H9 (cell line): ENCODE data around the gene MYO1D. TPM values are rescaled to one million over a fixed set of nuclear protein-coding genes. Genes with fewer than 3 reads are reported as not detected.

Experiments
- DNase-seq: peaks from one replicate; pipeline ENCODE4 v3.0.0-alpha.2; 2017
- H2AFZ ChIP-seq: one replicate; pipeline ENCODE4 v1.6.1; 2013; ENCODE audit warnings: mild to moderate bottlenecking, low read length, control low read depth, moderate library complexity
- H2AK5ac ChIP-seq: 2 replicates; pipeline ENCODE4 v1.6.1; 2013; ENCODE audit warnings: low read length, control low read depth, mixed read lengths; ENCODE audit not compliant: insufficient read length
- H2BK120ac ChIP-seq: one replicate; pipeline ENCODE4 v1.6.1; 2013; ENCODE audit warnings: low read depth, mild to moderate bottlenecking, low read length, control low read depth, inconsistent platforms; ENCODE audit not compliant: poor library complexity, severe bottlenecking
- H2BK12ac ChIP-seq: 2 replicates; pipeline ENCODE4 v1.6.1; 2013; ENCODE audit warnings: low read length, control low read depth, mixed read lengths, low read depth; ENCODE audit not compliant: insufficient read length
- H2BK15ac ChIP-seq: 2 replicates; pipeline ENCODE4 v1.6.1; 2013; ENCODE audit warnings: low read depth, low read length, control low read depth
- H2BK20ac ChIP-seq: one replicate; pipeline ENCODE4 v1.6.1; 2013; ENCODE audit warnings: low read depth, mild to moderate bottlenecking, low read length, control low read depth, inconsistent platforms; ENCODE audit not compliant: poor library complexity, severe bottlenecking
- H2BK5ac ChIP-seq: 2 replicates; pipeline ENCODE4 v1.6.1; 2013; ENCODE audit warnings: low read length, control low read depth, mixed read lengths; ENCODE audit not compliant: insufficient read length
- H3K14ac ChIP-seq: 2 replicates; pipeline ENCODE4 v1.6.1; 2013; ENCODE audit warnings: low read length, control low read depth; ENCODE audit not compliant: insufficient read depth
- H3K18ac ChIP-seq: 2 replicates; pipeline ENCODE4 v1.6.1; 2013; ENCODE audit warnings: low read depth, mild to moderate bottlenecking, mixed read lengths, low read length, control low read depth; ENCODE audit not compliant: insufficient read length
- H3K23ac ChIP-seq: 2 replicates; pipeline ENCODE4 v1.6.1; 2013; ENCODE audit warnings: low read length, control low read depth, mixed read lengths, low read depth; ENCODE audit not compliant: insufficient read length
- H3K23me2 ChIP-seq: 2 replicates; pipeline ENCODE4 v1.6.1; 2013; ENCODE audit warnings: low read depth, mild to moderate bottlenecking, mixed read lengths, low read length, control low read depth; ENCODE audit not compliant: insufficient read length, poor library complexity, severe bottlenecking
- H3K27ac ChIP-seq: 2 replicates; pipeline ENCODE4 v1.5.1; 2013; ENCODE audit warnings: low read length, control low read depth, mixed read lengths, low read depth; ENCODE audit not compliant: insufficient read length
- H3K27me3 ChIP-seq: 2 replicates; pipeline ENCODE4 v1.6.1; 2013; ENCODE audit warnings: low read length, control low read depth, inconsistent platforms; ENCODE audit not compliant: insufficient read depth
- H3K4ac ChIP-seq: 2 replicates; pipeline ENCODE4 v1.6.1; 2013; ENCODE audit warnings: low read depth, mild to moderate bottlenecking, control low read depth, inconsistent platforms, low read length, moderate library complexity
- H3K4me1 ChIP-seq: 2 replicates; pipeline ENCODE4 v1.6.1; 2013; ENCODE audit warnings: low read length, control low read depth, inconsistent platforms; ENCODE audit not compliant: insufficient read depth
- H3K4me2 ChIP-seq: 2 replicates; pipeline ENCODE4 v1.6.1; 2013; ENCODE audit warnings: low read length, control low read depth, mixed read lengths; ENCODE audit not compliant: insufficient read length, insufficient read depth
- H3K56ac ChIP-seq: 2 replicates; pipeline ENCODE4 v1.6.1; 2013; ENCODE audit warnings: low read depth, mild to moderate bottlenecking, mixed read lengths, low read length, control low read depth; ENCODE audit not compliant: insufficient read length
- H3K79me1 ChIP-seq: 2 replicates; pipeline ENCODE4 v1.6.1; 2013; ENCODE audit warnings: low read depth, mild to moderate bottlenecking, moderate library complexity, low read length, control low read depth, inconsistent platforms; ENCODE audit not compliant: insufficient read depth, poor library complexity, severe bottlenecking
- H3K79me2 ChIP-seq: 2 replicates; pipeline ENCODE4 v1.6.1; 2013; ENCODE audit warnings: low read length, control low read depth, inconsistent platforms; ENCODE audit not compliant: insufficient read depth
- H3K9ac ChIP-seq: 2 replicates; pipeline ENCODE4 v1.6.1; 2013; ENCODE audit warnings: low read length, control low read depth, mixed read lengths; ENCODE audit not compliant: insufficient read length; ENCODE audit errors: extremely low read depth
- H3K9me3 ChIP-seq: one replicate; pipeline ENCODE4 v1.6.1; 2013; ENCODE audit warnings: low read depth, low read length, inconsistent platforms; ENCODE audit not compliant: control insufficient read depth
- H3T11ph ChIP-seq: one replicate; pipeline ENCODE4 v1.6.1; 2013; ENCODE audit warnings: mild to moderate bottlenecking, low read length, control low read depth, inconsistent platforms
- H4K20me1 ChIP-seq: one replicate; pipeline ENCODE4 v1.6.1; 2013; ENCODE audit not compliant: control insufficient read depth, insufficient read length, insufficient read depth
- H4K5ac ChIP-seq: 2 replicates; pipeline ENCODE4 v1.6.1; 2013; ENCODE audit warnings: low read depth, mild to moderate bottlenecking, mixed read lengths, low read length, control low read depth; ENCODE audit not compliant: insufficient read length
- H4K8ac ChIP-seq: replicated peaks from 2 replicates; pipeline ENCODE4 v1.6.1; 2013; ENCODE audit warnings: low read length, control low read depth, mixed read lengths, low read depth; ENCODE audit not compliant: insufficient read length
- H4K91ac ChIP-seq: 2 replicates; pipeline ENCODE4 v1.6.1; 2013; ENCODE audit warnings: low read depth, mild to moderate bottlenecking, moderate library complexity, mixed read lengths, low read length, control low read depth; ENCODE audit not compliant: insufficient read length
- H3K27ac Mint-ChIP-seq, 3 experiments: 2 replicates in 2 of 3; 3 replicates in 1 of 3; pipeline ENCODE4 v1.8.0; 2020 to 2021; ENCODE audit warnings: mixed read lengths in 3 of 3, mild to moderate bottlenecking in 1 of 3, moderate library complexity in 1 of 3
- H3K27me3 Mint-ChIP-seq: 2 replicates; pipeline ENCODE4 v1.8.0; 2021; ENCODE audit warnings: low read depth, mild to moderate bottlenecking, moderate library complexity, mixed read lengths
- H3K36me3 Mint-ChIP-seq, 3 experiments: 2 replicates in 2 of 3; 3 replicates in 1 of 3; pipeline ENCODE4 v1.8.0; 2020 to 2021; ENCODE audit warnings: low read depth in 3 of 3, mixed read lengths in 3 of 3; ENCODE audit not compliant: insufficient read depth in 1 of 3
- H3K4me1 Mint-ChIP-seq, 2 experiments: 2 replicates each; pipeline ENCODE4 v1.8.0; 2020; ENCODE audit warnings: mixed read lengths in 2 of 2
- H3K4me3 Mint-ChIP-seq, 2 experiments: 2 replicates in 1 of 2; 3 replicates in 1 of 2; pipeline ENCODE4 v1.8.0; 2020 to 2021; ENCODE audit warnings: mild to moderate bottlenecking in 2 of 2, mixed read lengths in 2 of 2, moderate library complexity in 1 of 2
- H3K9me3 Mint-ChIP-seq, 2 experiments: 2 replicates in 1 of 2; 3 replicates in 1 of 2; pipeline ENCODE4 v1.8.0; 2020; ENCODE audit warnings: mild to moderate bottlenecking in 2 of 2, mixed read lengths in 2 of 2, moderate library complexity in 1 of 2
- WGBS: extraction: QIAGEN DNeasy Blood & Tissue Kit; methylation state at CpG from one replicate; pipeline ENCODE4 v1.1.7; 2013; ENCODE audit warnings: missing lambda C conversion rate, low lambda C conversion rate, mixed read lengths; ENCODE audit not compliant: insufficient read length; ENCODE audit errors: extremely low coverage; 5-methylcytosine and 5-hydroxymethylcytosine counted together
- total RNA-seq: library from RNA; stranded (reverse); gene quantifications from 2 replicates; pipeline ENCODE4 v1.2.1, GENCODE V29; 2021
- TF ChIP-seq, protein P1 (sequence below): fragments of 200-600 bp; sonication (generic); conservative IDR thresholded peaks from 3 replicates; pipeline ENCODE4 v1.8.0; 2021; ENCODE audit warnings: antibody characterized with exemption, mild to moderate bottlenecking

The MYO1D gene
- total RNA-seq, 1 experiment from 2014 or later = 19.0 TPM

DNA sequence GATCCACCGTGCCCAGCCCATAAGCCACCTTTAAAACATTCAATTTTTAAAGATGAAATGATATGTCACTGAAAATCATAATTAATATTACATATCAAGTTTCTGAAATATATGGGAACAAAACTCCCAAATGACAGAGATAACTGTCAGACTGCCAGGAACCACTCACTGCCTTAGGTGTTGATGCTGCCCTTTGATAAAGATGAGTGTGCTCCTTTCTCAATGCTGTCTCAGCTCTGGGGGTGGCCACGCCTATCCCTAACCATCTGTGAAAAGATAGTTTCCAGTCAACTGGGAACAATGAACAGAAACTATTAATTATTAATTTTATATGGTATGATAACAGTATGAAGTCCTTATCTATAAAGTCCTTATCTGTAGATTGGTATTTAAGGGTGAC is 177.7 kb downstream of the MYO1D start:
- H3K4ac ChIP-seq = no peak overlapping the region
- no CpG with 5 or more reads among the region's 2 CpGs for WGBS

More for the DNA sequence above, 177.7 kb downstream of the MYO1D start:
- H3K18ac ChIP-seq = no peak overlapping the region
- H2BK12ac ChIP-seq = no peak overlapping the region
- H2BK5ac ChIP-seq = no peak overlapping the region
- DNase-seq = no peak
- Mint-ChIP-seq H3K27me3 (no peaks in the 10 kb centered on the region), H3K36me3 (peaks cover 9 to 20% (median 14%) of the 10 kb centered on the region in 3 experiments), H3K27ac (no peak overlapping the region), H3K9me3 (peaks cover 7 to 12% of the 10 kb centered on the region in 2 experiments; a peak in 2 of 5 replicates), H3K4me1 (no peaks in the 10 kb centered on the region), H3K4me3 (no peak overlapping the region)
- H2BK120ac ChIP-seq = no peak overlapping the region
- TF ChIP-seq, protein P1, sequence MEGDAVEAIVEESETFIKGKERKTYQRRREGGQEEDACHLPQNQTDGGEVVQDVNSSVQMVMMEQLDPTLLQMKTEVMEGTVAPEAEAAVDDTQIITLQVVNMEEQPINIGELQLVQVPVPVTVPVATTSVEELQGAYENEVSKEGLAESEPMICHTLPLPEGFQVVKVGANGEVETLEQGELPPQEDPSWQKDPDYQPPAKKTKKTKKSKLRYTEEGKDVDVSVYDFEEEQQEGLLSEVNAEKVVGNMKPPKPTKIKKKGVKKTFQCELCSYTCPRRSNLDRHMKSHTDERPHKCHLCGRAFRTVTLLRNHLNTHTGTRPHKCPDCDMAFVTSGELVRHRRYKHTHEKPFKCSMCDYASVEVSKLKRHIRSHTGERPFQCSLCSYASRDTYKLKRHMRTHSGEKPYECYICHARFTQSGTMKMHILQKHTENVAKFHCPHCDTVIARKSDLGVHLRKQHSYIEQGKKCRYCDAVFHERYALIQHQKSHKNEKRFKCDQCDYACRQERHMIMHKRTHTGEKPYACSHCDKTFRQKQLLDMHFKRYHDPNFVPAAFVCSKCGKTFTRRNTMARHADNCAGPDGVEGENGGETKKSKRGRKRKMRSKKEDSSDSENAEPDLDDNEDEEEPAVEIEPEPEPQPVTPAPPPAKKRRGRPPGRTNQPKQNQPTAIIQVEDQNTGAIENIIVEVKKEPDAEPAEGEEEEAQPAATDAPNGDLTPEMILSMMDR = no peak
- no peak overlapping the region for H3K9ac ChIP-seq
- H4K8ac ChIP-seq = no peak overlapping the region
- H4K91ac ChIP-seq = no peak overlapping the region
- H3K27me3 ChIP-seq = no peaks in the 10 kb centered on the region
- no peak overlapping the region for H2BK15ac ChIP-seq
- no peak overlapping the region for H3K56ac ChIP-seq
- no peak overlapping the region for H2AFZ ChIP-seq
- H3K79me1 ChIP-seq = no peaks in the 10 kb centered on the region
- H4K20me1 ChIP-seq = no peaks in the 10 kb centered on the region
- H3K27ac ChIP-seq = no peak overlapping the region
- no peak overlapping the region for H4K5ac ChIP-seq
- H3K4me2 ChIP-seq = no peak overlapping the region
- no peak overlapping the region for H3T11ph ChIP-seq
- H3K79me2 ChIP-seq = no peaks in the 10 kb centered on the region
- H3K23me2 ChIP-seq = no peaks in the 10 kb centered on the region
- no peak overlapping the region for H3K23ac ChIP-seq
- no peak overlapping the region for H2AK5ac ChIP-seq
- H3K4me1 ChIP-seq = no peaks in the 10 kb centered on the region
- H3K9me3 ChIP-seq = peaks cover 4% of the 10 kb centered on the region
- no peak overlapping the region for H2BK20ac ChIP-seq
- no peak overlapping the region for H3K14ac ChIP-seq
